Renal pelvis (tissue), 4 donors: ENCODE data around the gene CITED2. TPM values are rescaled to one million over a fixed set of nuclear protein-coding genes. Genes with fewer than 3 reads are reported as not detected.
"Not testable (repeated sequence)": the region's sequence is repeated elsewhere in the genome, so short reads cannot be mapped to it uniquely, and the experiment has no call there.

Source experiments
- DNase-seq: peaks from one replicate; pipeline ENCODE4 v3.0.0-alpha.2; 2013
- polyA plus RNA-seq, 3 donors: library from polyadenylated mRNA; unstranded; fragments of 120-200 nt; gene quantifications; one replicate each; pipeline ENCODE4 v1.2.1, GENCODE V29; 2013; ENCODE audit not compliant: insufficient read length in 3 of 3

CITED2 gene
- polyA plus RNA-seq, 3 donors: 184 to 198 (median 191) TPM

DNA sequence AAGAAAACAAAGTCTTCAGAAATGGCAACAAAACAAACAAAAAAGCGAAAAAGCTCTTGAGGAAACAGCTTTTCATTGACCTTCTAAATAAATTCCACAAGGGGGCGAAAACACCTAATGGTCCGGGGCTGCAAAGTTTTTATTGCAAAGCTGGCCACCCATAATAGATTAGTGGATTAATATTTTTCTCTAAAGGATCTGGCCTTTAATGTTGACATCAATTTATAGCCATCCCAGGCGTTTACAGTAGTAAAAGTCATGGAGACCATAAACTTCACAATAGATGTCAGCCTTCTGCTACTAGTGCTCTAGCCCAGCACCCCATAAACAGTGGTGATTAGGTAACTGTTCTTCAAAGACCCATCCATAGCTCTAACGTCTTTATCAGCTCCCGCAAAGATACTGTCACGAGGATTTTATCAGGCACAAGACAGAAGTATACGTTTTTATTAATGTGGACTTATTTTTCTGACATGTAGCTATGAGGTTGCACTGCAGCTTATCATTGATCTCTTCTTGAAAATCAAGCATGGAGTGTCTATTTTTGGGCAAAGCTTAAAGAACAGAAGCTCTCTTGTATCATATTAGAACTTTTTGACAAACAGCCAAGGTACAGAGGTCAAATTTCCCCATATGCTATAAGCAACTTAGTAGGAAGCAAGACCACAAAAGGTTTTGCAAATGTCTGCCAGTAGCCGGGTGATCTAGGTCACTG is 4.7 kb downstream of the CITED2 start:
- DNase-seq: no peak

DNA sequence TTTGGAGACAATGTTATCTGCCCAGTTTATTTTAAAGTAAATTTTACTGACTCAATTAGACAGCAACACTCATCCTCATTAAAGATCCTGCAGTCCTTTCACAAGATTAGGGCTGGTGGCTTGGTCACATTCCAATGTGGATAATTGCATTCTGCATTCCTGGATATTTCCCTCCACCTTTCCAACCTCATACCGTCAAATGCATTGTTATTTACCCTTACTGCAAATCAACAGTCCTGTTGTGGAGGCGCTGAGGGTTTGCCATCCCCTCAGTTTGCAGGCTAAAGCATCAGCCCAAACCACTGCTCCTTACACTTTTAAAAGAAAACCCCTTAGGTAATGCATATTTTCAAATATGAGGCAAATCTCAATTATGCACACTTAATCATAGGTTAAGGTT is 5.4 kb downstream of the CITED2 start:
- no peak for DNase-seq

DNA sequence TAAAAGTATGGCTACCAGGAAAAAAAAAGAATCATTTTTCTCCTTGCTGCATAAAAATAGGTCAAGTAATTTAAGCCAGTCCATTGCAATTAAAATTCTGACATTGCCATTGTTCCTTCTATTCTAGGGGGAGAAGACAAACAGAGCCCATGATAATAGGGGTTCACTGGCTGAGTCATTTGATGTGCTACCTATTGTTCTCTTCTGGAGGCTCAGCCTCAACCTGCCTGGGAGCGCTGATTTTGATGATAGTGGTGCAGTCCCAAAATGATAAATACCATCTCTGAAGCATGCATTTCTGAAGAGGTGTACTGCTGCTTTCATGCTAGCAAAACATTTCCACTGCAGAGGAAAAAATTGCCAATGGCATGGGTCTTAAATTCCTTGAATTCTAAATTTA is 5.8 kb downstream of the CITED2 start:
- DNase-seq: no peak

DNA sequence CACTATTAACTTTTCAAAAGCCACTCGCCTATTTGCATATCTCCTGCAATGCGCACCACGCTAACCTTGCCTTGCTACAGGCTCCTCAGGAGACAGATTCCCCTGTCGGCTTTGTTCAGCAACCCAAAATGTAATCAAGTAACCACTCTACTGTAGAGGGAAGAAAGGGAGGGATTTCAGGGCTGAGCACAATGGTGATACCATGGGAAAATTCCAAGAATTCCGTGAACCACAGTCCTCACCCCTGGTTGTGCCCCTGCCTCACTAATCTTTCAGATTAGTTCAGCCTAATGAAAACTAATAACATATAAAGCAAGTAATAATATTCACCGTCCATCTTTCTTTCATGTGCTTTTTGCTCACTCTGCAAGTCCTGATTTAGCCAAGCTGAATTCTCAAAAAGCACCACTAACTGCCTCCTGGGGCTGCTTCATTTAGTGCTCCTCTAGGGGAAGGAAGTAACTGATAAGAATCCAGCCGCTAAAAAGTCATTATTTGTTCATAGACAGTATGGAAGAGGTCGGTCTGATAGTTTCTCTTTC is 6.6 kb downstream of the CITED2 start:
- no peak for DNase-seq

DNA sequence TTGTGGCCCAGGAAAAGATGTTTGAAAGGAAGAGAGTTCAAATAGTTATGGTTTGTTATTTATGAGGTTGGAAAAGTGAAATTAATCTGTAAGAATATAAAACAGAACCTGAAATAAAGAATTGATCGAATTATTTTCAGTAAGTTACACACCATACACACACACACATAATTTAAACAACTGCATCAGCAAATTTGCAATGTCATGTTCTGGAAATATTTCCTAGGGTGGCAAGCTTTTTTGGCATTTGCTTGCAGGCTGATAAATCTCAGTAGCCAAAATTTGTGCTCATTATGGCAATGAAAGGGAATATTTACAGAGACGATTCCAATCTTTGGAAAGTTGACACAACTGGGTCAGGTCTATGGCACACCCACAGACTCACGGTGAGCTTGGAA is 9.5 kb downstream of the CITED2 start:
- DNase-seq: no peak

DNA sequence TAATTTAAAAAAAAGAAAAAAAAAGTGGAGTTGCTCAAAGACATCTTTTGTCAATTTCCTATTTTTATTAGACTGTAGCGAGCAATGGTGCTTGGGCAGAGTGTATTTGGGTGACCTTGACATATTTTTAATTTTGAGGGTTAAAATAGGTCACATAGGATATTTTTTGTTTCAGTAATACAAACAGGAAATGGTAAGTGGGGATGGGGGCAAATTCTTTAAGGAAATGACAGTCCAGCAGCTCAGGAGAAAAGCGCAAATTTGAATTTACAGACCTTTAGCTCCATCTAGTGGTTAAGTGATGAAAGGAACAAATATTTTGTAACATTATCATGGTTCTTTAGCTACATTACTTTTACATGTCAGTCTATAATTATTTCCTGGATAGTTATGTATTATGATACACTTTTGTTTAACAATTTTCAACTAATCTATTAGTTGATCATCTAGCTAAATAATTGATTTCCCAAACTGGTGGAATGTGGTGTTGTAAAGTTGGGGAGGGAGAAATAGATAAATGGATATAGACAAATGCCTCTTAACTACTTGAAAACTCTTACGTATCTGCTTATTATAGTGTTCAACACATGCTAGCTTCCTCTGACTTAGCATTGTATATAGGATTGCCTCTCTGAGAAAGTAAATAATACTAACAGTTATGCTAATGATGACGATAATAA is 10.0 kb downstream of the CITED2 start:
- no peak for DNase-seq

DNA sequence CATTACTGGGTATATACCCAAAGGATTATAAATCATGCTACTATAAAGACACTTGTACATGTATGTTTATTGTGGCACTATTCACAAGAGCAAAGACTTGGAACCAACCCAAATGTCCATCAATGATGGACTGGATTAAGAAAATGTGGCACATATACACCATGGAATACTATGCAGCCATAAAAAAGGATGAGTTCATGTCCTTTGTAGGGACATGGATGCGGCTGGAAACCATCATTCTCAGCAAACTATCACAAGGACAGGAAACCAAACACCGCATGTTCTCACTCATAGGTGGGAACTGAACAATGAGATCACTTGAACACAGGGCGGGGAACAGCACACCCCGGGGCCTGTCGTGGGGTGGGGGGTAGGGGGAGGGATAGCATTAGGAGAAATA is 10.7 kb downstream of the CITED2 start:
- DNase-seq: not testable (repeated sequence)

DNA sequence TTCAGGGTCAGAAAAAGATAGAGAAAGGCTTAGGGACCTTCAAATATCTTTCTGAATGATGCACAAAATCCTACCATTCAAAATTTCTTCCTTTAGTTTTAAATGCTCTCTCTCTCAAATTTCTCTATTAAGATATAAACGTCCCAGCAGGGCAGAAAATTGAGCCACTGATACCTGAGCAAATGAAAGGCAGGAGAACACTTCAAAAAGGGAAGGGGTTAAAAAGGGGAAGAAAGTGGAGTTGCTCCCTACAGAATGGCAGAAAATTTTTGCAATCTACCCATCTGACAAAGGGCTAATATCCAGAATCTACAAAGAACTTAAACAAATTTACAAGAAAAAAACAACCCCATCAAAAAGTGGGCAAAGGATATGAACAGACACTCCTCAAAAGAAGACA is 11.3 kb downstream of the CITED2 start:
- DNase-seq: not testable (repeated sequence)

DNA sequence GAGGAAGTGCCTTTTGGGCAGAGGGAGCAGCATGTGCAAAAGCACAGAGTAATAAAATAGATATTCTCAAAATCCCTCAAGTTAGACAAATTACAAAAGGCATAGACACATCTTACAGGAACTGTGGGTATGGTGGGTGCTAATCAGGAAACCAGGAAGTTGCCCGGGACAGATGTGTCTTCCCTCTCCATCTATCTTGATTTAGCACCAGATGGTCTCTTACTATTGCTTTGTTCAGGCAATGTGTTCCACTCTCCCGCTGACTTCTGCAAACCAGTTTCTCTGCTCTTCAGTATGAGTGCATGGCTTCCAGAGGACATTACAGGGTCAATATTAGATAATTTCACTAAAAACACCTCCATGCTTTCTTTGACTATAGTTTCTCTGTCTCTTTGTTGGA is 13.2 kb downstream of the CITED2 start:
- no peak for DNase-seq

DNA sequence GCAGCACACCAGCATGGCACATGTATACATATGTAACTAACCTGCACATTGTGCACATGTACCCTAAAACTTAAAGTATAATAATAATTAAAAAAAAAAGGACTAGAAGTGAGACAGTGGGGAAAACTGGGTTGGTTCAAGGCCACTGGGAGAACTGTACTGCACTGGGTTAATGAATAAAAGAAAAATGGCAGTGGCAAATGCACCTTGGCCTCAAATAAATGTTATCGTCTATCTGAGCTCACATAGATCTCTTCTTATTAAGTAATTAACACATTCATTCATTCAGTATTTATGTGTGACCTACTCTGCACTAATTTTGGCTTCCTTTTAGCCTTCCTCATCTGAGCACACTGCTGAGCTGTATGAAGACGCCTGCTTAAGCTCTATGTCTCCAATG is 17.5 kb downstream of the CITED2 start:
- DNase-seq: no peak

DNA sequence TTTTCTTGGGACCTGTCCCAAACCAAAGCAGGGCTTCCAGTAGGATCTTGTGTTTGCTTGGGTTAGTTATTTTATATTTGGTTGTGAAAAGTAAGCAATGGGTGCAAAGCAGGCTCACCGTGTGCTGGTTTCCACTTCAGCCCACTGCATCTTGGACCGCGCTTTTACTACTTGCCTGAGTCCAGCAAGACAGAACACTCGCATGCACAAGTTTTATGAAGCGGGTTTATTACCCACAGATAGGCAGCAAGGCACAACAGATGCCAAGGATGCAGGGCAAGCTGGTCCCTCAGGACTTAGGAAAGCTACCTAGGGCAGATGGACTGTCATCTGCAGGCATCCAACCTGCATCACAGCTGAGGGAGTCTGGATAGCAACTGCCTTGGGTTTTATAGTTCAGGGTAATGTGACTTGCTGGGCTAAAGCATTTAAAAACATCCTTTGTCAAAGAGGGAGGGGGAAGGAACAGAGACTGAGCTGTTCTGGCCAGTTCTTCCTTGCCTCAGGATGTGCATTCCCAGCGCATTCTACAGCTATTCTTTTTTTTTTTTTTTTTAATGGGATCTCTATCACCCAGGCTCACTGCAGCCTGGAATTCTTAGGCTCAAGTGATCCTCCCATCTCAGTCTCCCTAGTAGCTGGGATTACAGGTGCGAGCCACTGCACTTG is 18.5 kb downstream of the CITED2 start:
- no peak for DNase-seq

DNA sequence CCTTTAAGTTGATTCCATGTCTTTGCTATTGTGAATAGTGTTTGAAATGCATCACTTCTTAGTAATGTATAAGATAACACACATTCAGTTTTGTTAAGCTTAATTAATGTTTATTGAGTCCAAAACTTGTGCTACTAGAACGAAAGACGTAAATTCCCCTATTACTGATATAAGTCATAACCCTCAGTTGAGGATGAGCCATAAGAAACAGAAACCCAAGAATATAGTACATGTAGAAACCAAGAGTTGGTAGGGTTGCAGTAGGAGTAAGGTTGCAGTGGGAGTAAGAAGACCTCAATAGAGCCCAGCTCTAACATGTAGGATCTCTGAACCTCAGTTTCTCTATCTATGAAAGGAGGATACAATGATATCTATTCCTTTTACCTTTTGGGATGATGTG is 19.3 kb downstream of the CITED2 start:
- DNase-seq: no peak

DNA sequence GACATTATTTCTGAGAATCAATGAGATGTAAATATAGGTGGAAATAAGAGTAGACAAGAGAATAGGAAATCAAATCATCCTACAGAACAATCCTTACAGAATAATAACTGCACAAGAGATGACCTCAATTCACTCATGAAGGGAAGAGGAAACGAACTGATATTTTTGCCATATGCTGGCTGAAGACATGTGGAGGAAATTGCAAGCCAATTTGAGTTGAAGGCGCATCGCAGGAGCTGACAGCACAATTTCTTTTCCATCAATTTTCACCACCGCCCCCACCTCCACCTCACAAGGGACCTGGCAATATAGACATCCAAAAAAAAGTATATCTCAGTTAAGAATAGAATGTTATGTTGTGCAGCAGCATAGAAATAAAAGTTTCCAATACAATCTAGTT is 20.3 kb downstream of the CITED2 start:
- no peak for DNase-seq

DNA sequence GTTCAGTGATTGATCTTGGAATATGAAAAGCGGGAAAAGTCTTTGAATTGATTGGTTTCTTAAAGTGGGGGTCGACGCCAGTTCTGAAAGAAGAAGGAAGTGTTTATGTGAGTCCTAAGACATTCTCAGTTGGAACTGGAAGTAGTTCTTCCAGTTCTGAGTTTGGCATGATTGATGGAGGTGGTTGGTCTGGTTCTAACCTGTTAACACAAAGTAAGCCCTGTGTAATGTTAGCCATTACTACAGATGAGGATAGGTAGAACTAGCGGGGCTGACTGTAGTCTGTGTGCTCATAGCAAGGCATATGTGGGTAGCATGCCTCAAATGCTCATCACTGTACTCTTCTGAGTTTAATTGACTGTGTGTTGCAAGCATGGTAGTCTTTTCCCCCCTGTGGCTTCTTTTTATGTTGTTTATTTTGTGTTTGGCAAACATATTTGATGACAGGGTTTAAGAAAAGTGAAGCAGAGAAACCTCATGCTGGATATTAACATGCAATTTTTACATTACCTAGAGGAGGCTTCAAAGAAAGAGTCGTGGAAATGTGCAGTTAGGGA is 24.9 kb downstream of the CITED2 start:
- DNase-seq: no peak

DNA sequence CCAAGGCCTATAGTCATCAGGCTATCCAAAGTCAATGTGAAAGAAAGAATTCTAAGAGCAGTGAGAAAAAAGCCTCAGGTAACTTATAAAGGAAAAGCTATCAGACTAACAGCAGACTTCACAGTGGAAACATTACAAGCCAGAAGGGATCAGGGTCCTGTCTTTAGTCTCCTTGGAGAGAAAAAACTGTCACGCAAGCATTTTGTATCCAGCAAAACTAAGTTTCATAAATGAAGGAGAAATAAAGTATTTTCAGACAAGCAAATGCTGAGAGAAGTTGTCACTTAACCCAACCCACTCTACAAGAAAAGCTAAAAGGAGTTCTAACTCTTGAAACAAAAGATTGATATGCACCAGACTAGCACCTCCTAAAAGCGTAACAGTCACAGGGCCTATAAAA is 28.1 kb downstream of the CITED2 start:
- DNase-seq: no peak

DNA sequence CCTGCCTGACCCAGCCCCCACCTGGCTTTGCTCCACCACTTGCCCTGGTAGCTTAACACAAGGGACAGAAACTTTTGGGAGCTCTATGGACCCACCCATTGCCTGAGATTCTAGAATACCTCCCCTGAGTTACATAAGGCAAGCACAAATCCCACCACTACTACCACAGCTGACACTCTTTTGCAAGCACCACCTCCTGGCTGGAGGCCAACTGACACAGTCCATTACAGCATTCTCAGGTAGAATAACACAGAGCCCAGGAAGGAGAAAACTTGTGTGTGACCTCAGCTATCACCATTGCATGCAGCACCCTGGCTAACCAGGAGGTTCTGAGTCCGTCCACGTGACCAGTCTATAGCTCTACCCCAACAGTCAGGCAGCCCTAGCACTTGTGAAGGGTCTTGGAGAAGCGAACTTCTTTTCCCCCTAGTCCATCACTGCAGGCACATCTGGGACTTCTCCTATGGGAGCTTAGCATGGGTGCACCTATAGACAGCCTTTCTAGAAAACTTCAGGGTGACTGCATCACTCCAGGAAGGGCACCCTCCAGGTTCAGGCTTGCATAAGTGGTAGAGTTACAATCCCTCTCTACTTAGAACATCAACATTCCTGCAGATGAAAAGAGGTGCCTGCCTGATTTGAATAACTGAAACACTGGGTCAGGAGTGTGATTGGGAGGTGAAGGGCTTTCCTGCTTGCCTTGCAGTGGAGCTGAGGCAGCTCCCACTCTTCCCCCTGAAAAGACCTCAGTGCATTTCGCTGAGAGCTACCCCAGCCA is 30.1 kb downstream of the CITED2 start:
- DNase-seq: no peak

DNA sequence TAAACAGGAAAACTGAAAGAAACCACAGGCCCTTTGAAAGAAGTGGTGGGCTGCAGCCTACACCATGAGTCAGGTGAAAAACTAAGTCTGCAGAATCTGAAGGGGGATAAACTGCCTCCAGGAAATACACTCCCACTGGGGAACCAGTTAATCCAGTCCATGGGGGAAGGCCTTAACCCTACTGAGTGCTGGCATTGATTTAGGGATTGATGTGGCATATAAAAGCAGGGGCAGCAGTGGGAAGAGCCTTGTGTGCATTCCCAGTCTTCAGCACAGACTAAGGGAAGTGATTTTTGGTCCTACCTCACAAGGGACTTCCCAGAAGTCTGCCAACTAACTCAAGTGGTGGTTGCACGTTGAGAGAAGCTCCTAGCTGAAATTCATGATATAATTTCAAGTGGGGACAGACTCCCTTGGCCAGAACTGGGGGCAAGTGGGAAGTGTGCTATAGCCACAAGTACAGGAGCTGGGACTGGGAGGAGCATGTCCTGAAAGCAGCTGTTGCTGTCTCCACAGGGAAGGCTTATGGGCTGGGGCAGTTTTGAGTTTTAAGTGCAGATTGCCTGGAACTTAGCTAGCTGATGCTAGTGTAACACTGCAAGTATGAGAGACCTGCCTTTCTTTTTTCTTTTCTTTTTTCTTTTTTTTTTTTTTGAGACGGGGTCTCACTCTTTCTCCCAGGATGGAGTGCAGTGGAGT is 31.2 kb downstream of the CITED2 start:
- DNase-seq: no peak

DNA sequence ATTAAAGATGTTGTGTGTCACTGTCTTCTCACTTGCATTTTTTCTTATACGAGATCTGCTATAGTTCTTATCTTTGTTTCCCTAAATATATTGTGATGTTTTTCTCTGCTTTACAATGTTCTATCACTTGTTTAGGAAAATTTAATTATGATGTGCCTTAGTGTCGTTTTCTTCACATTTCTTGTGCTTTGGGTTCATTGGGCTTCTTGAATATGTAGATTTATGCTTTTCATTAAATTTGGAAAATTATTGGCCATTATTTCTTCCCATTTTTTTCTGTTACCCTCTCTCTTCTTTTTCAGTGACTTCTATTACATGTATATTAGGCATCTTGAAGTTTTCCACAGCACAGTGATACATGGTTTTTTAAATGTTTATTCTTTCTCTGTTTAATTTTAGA is 33.4 kb downstream of the CITED2 start:
- no peak for DNase-seq

DNA sequence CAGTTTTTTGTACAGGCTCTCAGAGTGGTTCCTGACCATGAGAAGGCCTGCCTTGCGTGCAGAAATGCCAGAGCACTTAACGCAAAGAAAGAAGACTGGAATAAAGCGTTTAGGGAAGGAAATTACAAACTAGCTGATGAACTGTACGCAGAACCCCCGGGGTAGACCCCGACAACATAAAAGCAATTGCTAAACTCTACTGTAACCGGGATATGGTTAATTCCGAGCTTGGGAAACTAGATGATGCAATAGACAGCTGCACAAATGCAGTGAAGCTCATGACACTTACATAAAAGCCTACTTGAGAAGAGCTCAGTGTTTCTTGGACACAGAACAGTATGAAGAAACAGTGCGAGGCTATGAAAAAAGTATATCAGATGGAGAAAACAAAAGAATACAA is 35.7 kb downstream of the CITED2 start:
- DNase-seq: no peak

DNA sequence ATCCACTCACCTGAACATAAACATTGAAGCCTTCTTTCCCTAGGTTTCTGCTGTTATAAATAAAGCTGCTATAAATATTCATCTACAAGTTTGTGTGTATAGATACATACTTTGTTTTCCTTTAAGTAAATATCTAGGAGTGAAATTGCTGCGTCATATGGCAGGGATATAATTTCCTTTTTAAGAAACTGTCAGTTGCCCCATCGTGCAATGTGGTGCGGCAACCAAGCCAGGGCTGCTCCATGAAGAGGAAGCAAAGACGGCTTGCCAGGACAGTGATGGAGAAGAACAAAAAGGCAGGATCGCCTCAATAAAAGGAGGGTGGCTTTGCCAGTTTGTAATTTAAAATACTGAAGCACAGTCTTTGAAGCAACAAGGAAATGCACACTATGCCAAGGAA is 36.6 kb downstream of the CITED2 start:
- DNase-seq: no peak

DNA sequence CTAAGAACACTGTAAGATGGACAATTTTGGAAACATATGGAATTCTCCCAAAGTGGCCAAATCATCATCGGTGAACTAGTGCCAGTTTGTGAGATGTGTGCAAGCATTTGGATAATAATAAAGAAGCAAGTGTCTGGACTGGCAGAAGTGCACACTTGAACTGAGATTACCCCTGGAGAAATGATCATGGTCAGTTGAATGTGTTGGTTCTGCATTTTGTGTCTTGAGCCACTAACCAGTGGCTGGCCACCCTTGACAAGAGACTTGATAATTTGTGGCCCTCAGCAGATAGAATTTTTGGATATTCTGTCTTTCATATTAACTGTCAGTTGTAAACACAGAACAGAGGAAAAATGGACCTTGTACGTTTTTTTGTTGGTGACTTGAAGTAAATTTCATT is 37.4 kb downstream of the CITED2 start:
- DNase-seq: no peak
